Panc1 (cell line): ENCODE results near the gene COL6A3. TPM values are rescaled to one million over a fixed set of nuclear protein-coding genes. Genes with fewer than 3 reads are reported as not detected.

Source experiments
- ATAC-seq: fragments of 200-7000 bp; cut with Tn5 transposase; 2 replicates; pipeline ENCODE4 v1.9.1; 2020; ENCODE audit warnings: mild to moderate bottlenecking, moderate library complexity
- BruUV-seq: library from RNA; stranded (reverse); fragments of 400-500 nt; replicated peaks from 2 replicates; lab custom pipeline; 2021; lab: Mats Ljungman, UMichigan
- CTCF ChIA-PET: fragments of 300-600 bp; sonication (Branson Sonifier 250); formaldehyde crosslinking; loops from one replicate; lab custom pipeline; 2022; ENCODE audit warnings: antibody characterized with exemption; lab: Charles Lee
- POLR2A ChIA-PET: fragments of 300-600 bp; sonication (Branson Sonifier 250); formaldehyde crosslinking; loops from one replicate; lab custom pipeline; 2022; ENCODE audit warnings: antibody characterized with exemption; lab: Charles Lee
- DNase-seq: peaks from one replicate; pipeline ENCODE4 v3.0.0-alpha.2; 2010; ENCODE audit warnings: low read depth, low spot score
- H3K27ac ChIP-seq: 2 replicates; pipeline ENCODE4 v1.5.1; 2011; ENCODE audit warnings: mild to moderate bottlenecking, low read length, inconsistent platforms
- H3K27me3 ChIP-seq: fragments of 200-500 bp; sonication (Bioruptor generic); 2 replicates; pipeline ENCODE4 v1.6.0; 2014; ENCODE audit warnings: low read length, inconsistent platforms; ENCODE audit not compliant: control insufficient read depth, insufficient read depth
- H3K36me3 ChIP-seq: fragments of 200-500 bp; sonication (Bioruptor generic); 2 replicates; pipeline ENCODE4 v1.5.1; 2014; ENCODE audit warnings: inconsistent platforms, mild to moderate bottlenecking, low read length, moderate library complexity; ENCODE audit not compliant: control insufficient read depth, insufficient read depth
- H3K4me1 ChIP-seq: 2 replicates; pipeline ENCODE4 v1.5.1; 2011; ENCODE audit warnings: inconsistent platforms, mild to moderate bottlenecking, low read length, moderate library complexity; ENCODE audit not compliant: control insufficient read depth, insufficient read depth
- H3K4me3 ChIP-seq, 2 experiments: 2 replicates each; pipeline ENCODE4 v1.5.1; 2011 to 2012; ENCODE audit warnings: low read depth in 2 of 2, low read length in 2 of 2, mild to moderate bottlenecking in 2 of 2, inconsistent platforms in 1 of 2, moderate library complexity in 1 of 2
- H3K9me3 ChIP-seq: fragments of 200-500 bp; sonication (Bioruptor generic); 2 replicates; pipeline ENCODE4 v1.5.1; 2014; ENCODE audit warnings: low read depth, mild to moderate bottlenecking, inconsistent platforms, low read length, moderate library complexity; ENCODE audit not compliant: control insufficient read depth, insufficient read depth
- POLR2AphosphoS5 ChIP-seq: IDR thresholded peaks from 2 replicates; pipeline ENCODE4 v1.6.1; 2012; ENCODE audit warnings: mild to moderate bottlenecking, low read depth, low read length, moderate library complexity
- SIN3A ChIP-seq: IDR thresholded peaks from 2 replicates; pipeline ENCODE4 v1.6.1; 2012; ENCODE audit warnings: low read depth, mild to moderate bottlenecking, low read length, moderate library complexity, borderline replicate concordance; ENCODE audit not compliant: insufficient read depth
- TCF7L2 ChIP-seq: IDR thresholded peaks from 2 replicates; pipeline ENCODE4 v1.6.1; 2011; ENCODE audit warnings: mild to moderate bottlenecking, low read depth, low read length, inconsistent platforms
- in situ Hi-C: cut with HindIII; loops from 2 replicates; pipeline ENCODE4 v1.10.0; 2016; ENCODE audit warnings: low sequenced_read_pairs, low pct_unique_long_range_greater_than_20kb
- intact Hi-C: fragments of 100-400 bp; cut with micrococcal nuclease; formaldehyde crosslinking; loops from one replicate; pipeline ENCODE4 v1.10.0; 2022; ENCODE audit not compliant: unreplicated experiment
- total RNA-seq: library from RNA; stranded (reverse); gene quantifications from one replicate; pipeline ENCODE4 v1.2.1, GENCODE V29; 2021; ENCODE audit not compliant: unreplicated experiment
- TF ChIP-seq, protein P1 (sequence below): fragments of 450-650 bp; IDR thresholded peaks from 2 replicates; pipeline ENCODE4 v1.5.1; 2017; ENCODE audit warnings: mild to moderate bottlenecking
- TF ChIP-seq, protein P2 (sequence below), 2 experiments: IDR thresholded peaks; 2 replicates each; pipeline ENCODE4 v1.6.1; 2011 to 2012; ENCODE audit warnings: low read depth in 2 of 2, control low read depth in 1 of 2, low read length in 1 of 2, mild to moderate bottlenecking in 1 of 2, moderate library complexity in 1 of 2; ENCODE audit not compliant: insufficient read depth in 1 of 2

The COL6A3 gene
- total RNA-seq, 1 experiment from 2014 or later, result 0.69 TPM

DNA sequence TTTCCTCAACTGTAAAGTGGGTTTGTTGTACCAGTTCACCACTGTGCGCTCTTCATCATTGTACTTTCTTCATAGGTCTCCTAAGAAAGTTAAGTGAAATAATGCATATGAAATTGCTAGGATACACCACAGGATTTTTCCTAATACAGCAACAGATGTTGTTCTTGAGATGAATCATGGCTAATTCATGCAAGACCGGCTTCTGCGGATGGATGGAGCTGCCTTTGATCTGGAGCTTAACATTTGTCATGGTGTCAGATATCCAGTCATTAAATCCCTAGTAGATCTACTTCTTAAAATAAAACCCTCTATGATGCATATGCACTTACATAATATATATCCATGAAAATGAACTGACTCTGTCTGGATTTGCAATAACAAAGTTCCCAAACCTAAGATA is 114.1 kb downstream of the COL6A3 start:
- H3K4me1 ChIP-seq, result peaks cover 6% of the 10 kb centered on the region; the same call in 1 of the 2 replicates
- H3K9me3 ChIP-seq, result no peaks in the 10 kb centered on the region
- ATAC-seq (no peak), DNase-seq (no peak)
- ChIA-PET CTCF (no interaction called here), POLR2A (interaction anchor here (0.7 kb wide), 1 partner anchor 12 kb away, joined by 3 read pairs; no protein-coding TSS in a partner anchor)
- no peak overlapping the region; the same call in 1 of the 2 replicates for H3K27ac ChIP-seq
- intact Hi-C loops (no loop called here), in situ Hi-C loops (no loop called here)
- no peaks in the 10 kb centered on the region for H3K27me3 ChIP-seq
- TF ChIP-seq TCF7L2 (no peak), SIN3A (no peak), POLR2AphosphoS5 (no peak)
- TF ChIP-seq, protein P1, sequence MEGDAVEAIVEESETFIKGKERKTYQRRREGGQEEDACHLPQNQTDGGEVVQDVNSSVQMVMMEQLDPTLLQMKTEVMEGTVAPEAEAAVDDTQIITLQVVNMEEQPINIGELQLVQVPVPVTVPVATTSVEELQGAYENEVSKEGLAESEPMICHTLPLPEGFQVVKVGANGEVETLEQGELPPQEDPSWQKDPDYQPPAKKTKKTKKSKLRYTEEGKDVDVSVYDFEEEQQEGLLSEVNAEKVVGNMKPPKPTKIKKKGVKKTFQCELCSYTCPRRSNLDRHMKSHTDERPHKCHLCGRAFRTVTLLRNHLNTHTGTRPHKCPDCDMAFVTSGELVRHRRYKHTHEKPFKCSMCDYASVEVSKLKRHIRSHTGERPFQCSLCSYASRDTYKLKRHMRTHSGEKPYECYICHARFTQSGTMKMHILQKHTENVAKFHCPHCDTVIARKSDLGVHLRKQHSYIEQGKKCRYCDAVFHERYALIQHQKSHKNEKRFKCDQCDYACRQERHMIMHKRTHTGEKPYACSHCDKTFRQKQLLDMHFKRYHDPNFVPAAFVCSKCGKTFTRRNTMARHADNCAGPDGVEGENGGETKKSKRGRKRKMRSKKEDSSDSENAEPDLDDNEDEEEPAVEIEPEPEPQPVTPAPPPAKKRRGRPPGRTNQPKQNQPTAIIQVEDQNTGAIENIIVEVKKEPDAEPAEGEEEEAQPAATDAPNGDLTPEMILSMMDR, result no peak
- TF ChIP-seq, protein P2, sequence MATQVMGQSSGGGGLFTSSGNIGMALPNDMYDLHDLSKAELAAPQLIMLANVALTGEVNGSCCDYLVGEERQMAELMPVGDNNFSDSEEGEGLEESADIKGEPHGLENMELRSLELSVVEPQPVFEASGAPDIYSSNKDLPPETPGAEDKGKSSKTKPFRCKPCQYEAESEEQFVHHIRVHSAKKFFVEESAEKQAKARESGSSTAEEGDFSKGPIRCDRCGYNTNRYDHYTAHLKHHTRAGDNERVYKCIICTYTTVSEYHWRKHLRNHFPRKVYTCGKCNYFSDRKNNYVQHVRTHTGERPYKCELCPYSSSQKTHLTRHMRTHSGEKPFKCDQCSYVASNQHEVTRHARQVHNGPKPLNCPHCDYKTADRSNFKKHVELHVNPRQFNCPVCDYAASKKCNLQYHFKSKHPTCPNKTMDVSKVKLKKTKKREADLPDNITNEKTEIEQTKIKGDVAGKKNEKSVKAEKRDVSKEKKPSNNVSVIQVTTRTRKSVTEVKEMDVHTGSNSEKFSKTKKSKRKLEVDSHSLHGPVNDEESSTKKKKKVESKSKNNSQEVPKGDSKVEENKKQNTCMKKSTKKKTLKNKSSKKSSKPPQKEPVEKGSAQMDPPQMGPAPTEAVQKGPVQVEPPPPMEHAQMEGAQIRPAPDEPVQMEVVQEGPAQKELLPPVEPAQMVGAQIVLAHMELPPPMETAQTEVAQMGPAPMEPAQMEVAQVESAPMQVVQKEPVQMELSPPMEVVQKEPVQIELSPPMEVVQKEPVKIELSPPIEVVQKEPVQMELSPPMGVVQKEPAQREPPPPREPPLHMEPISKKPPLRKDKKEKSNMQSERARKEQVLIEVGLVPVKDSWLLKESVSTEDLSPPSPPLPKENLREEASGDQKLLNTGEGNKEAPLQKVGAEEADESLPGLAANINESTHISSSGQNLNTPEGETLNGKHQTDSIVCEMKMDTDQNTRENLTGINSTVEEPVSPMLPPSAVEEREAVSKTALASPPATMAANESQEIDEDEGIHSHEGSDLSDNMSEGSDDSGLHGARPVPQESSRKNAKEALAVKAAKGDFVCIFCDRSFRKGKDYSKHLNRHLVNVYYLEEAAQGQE (IDR thresholded peaks at IDR 0.05; ENCODE audit: insufficient read depth in 1 of 2, low read depth in 2 of 2, low read length in 1 of 2), result no peak
- H3K36me3 ChIP-seq, result no peaks in the 10 kb centered on the region
- H3K4me3 ChIP-seq, result no peak overlapping the region
- no TSS peak for BruUV-seq

DNA sequence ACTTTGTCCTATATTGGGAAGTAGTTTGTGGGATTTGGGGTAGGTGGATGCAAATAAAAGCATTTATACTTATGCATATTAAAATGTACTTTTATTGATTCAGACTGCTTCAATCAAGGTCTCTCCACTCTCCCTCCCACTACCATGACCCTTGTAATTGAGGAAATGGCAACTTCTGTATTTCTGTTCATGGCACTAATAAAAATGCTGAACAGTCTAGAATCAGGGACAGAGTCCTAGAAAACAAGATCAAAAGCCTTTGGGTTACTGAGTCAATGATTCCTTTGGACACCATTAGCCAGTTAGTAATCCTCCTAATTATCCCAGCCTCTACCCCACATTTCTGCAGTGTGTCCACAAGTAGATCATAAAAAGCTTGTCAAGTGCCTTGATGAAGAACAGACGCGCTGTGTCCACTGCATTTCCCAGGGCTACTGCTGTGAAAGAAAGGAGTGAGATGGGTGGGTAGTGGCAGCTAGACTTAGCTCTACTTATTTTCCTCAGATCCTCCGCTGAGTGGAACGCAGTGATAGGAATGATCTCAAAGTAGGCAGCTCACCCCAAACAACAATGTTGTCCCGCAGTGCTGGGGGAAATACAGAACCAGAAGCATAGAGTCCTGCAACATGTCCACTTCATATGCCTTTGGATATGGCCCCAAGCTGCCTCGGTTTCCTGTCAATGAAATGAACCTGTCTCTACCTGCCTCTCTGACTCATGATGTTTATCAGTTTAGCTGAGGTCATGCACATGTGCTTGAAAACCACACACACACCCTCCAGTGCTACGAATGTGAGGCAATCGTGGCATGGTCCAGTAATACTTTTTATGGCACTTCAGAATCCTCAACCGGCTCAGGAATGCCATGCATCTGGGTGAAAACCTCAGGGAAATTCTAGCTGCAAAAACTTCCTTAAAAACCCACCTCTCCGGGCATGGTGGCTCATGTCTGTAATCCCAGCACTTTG is 115.5 kb downstream of the COL6A3 start:
- ChIA-PET POLR2A (no interaction called here), CTCF (no interaction called here)
- in situ Hi-C loops, result no loop called here
- no peaks in the 10 kb centered on the region for H3K27me3 ChIP-seq
- DNase-seq, result no peak
- intact Hi-C loops, result no loop called here
- no TSS peak for BruUV-seq
- no peak for TF ChIP-seq POLR2AphosphoS5
- TF ChIP-seq SIN3A, result no peak
- TF ChIP-seq TCF7L2, result no peak
- TF ChIP-seq, protein P2 (IDR thresholded peaks at IDR 0.05; ENCODE audit: insufficient read depth in 1 of 2, low read depth in 2 of 2, low read length in 1 of 2), result no peak
- TF ChIP-seq, protein P1, result no peak
- no peaks in the 10 kb centered on the region for H3K9me3 ChIP-seq
- no peaks in the 10 kb centered on the region for H3K36me3 ChIP-seq
- peak overlapping the region; percentile 59 for H3K27ac ChIP-seq
- H3K4me3 ChIP-seq, result no peak overlapping the region
- H3K4me1 ChIP-seq, result peaks cover 6% of the 10 kb centered on the region; the same call in 1 of the 2 replicates
- no peak for ATAC-seq
